HG03457 (cell line): Measurements from ENCODE around the gene UBE2E2.

Experiments used
- ATAC-seq: cut with Tn5 transposase; IDR thresholded peaks from one replicate; pipeline ENCODE4 v1.9.1; 2021; ENCODE audit warnings: moderate number of reproducible peaks; ENCODE audit not compliant: unreplicated experiment

The UBE2E2 gene

GRCh38 chr3:23377928-23378672, 175.0 kb downstream of the UBE2E2 start:
- ATAC-seq = no peak

GRCh38 chr3:23383875-23384274, 180.7 kb downstream of the UBE2E2 start:
- no peak for ATAC-seq

GRCh38 chr3:23385327-23385726, 182.2 kb downstream of the UBE2E2 start:
- no peak for ATAC-seq

GRCh38 chr3:23387286-23387918, 184.3 kb downstream of the UBE2E2 start:
- ATAC-seq = no peak

GRCh38 chr3:23389089-23389488, 186.0 kb downstream of the UBE2E2 start:
- ATAC-seq = no peak

- no peak for ATAC-seq
Measured at GRCh38 chr3:23389686-23390085, 186.6 kb downstream of the UBE2E2 start.

GRCh38 chr3:23390446-23390845, 187.3 kb downstream of the UBE2E2 start:
- ATAC-seq = no peak

- ATAC-seq = no peak
Measured at GRCh38 chr3:23390989-23391553, 187.9 kb downstream of the UBE2E2 start.

GRCh38 chr3:23395115-23395514, 192.0 kb downstream of the UBE2E2 start:
- ATAC-seq = no peak

GRCh38 chr3:23396746-23397145, 193.6 kb downstream of the UBE2E2 start:
- ATAC-seq = no peak

- no peak for ATAC-seq
Measured at GRCh38 chr3:23399221-23399620, 196.1 kb downstream of the UBE2E2 start.

GRCh38 chr3:23402728-23403492, 199.8 kb downstream of the UBE2E2 start:
- peak; percentile 50 for ATAC-seq

- ATAC-seq = no peak
Measured at GRCh38 chr3:23404246-23404645, 201.1 kb downstream of the UBE2E2 start.

- ATAC-seq = no peak
Measured at GRCh38 chr3:23405081-23405480, 202.0 kb downstream of the UBE2E2 start.

- no peak for ATAC-seq
Measured at GRCh38 chr3:23406601-23407000, 203.5 kb downstream of the UBE2E2 start.

GRCh38 chr3:23418026-23418425, 214.9 kb downstream of the UBE2E2 start:
- ATAC-seq = no peak

- peak; percentile 14 for ATAC-seq
Measured at GRCh38 chr3:23421811-23422516, 218.8 kb downstream of the UBE2E2 start.

GRCh38 chr3:23422517-23422851, 219.4 kb downstream of the UBE2E2 start:
- ATAC-seq = peak; percentile 71

GRCh38 chr3:23425410-23425809, 222.3 kb downstream of the UBE2E2 start:
- no peak for ATAC-seq

GRCh38 chr3:23430781-23431398, 227.8 kb downstream of the UBE2E2 start:
- ATAC-seq = no peak

GRCh38 chr3:23431764-23432163, 228.6 kb downstream of the UBE2E2 start:
- no peak for ATAC-seq
